HG03135 (cell line): ENCODE data around the gene CDC40.
"Not testable (repeated sequence)": the region's sequence is repeated elsewhere in the genome, so short reads cannot be mapped to it uniquely, and the experiment has no call there.

Experiments
- ATAC-seq: cut with Tn5 transposase; IDR thresholded peaks from one replicate; pipeline ENCODE4 v1.9.1; 2021; ENCODE audit warnings: mild to moderate bottlenecking, moderate library complexity; ENCODE audit not compliant: unreplicated experiment

The CDC40 gene

GRCh38 chr6:110269623-110270022 lies 89.4 kb downstream of the CDC40 start:
- ATAC-seq: no peak

GRCh38 chr6:110270165-110270564 lies 89.9 kb downstream of the CDC40 start:
- ATAC-seq: no peak

- no peak for ATAC-seq
Measured at GRCh38 chr6:110271732-110272022, 91.5 kb downstream of the CDC40 start.

DNA sequence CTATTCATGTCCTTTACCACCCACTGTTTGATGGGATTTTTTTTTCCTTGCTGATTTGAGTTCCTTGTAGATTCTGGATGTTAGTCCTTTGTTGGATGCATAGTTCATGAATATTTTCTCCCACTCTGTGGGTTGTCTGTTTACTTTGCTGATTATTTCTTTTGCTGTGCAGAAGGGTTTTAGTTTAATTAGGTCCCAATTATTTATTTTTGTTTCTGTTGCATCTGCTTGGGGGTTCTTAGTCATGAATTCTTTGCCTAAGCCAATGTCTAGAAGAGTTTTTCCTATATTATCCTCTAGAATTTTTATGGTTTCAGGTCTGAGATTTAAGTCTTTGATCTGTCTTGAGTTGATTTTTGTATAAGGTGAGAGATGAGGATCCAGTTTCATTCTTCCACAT lies 92.6 kb downstream of the CDC40 start:
- ATAC-seq: not testable (repeated sequence)

- ATAC-seq: no peak
Measured at GRCh38 chr6:110277100-110277665, 97.0 kb downstream of the CDC40 start.
